HG02973 (cell line): Measurements from ENCODE around the gene MFAP3L.
"Not testable (repeated sequence)": the region's sequence is repeated elsewhere in the genome, so short reads cannot be mapped to it uniquely, and the experiment has no call there.

ENCODE experiments used
- ATAC-seq: cut with Tn5 transposase; IDR thresholded peaks from one replicate; pipeline ENCODE4 v1.9.1; 2021; ENCODE audit warnings: moderate library complexity; ENCODE audit not compliant: unreplicated experiment

MFAP3L gene

GRCh38 chr4:170026253-170027021, at the start of gene MFAP3L:
TSS of gene MFAP3L (minus strand) at chr4:170026395. CDS start at chr4:170005877, 20,518 bp downstream.
- ATAC-seq, result peak; percentile 87

- ATAC-seq, result no peak
Measured at GRCh38 chr4:170071196-170071595, 45.0 kb upstream of the MFAP3L start.

- ATAC-seq, result no peak
Measured at GRCh38 chr4:170068438-170069128, 42.4 kb upstream of the MFAP3L start.

- no peak for ATAC-seq
Measured at GRCh38 chr4:170059421-170059820, 33.2 kb upstream of the MFAP3L start.

- ATAC-seq, result no peak
Measured at GRCh38 chr4:170058826-170059225, 32.6 kb upstream of the MFAP3L start.

- ATAC-seq, result no peak
Measured at GRCh38 chr4:170057866-170058265, 31.7 kb upstream of the MFAP3L start.

- no peak for ATAC-seq
Measured at GRCh38 chr4:170052919-170053318, 26.7 kb upstream of the MFAP3L start.

GRCh38 chr4:170051402-170051801, 25.2 kb upstream of the MFAP3L start:
- ATAC-seq, result no peak

- ATAC-seq, result no peak
Measured at GRCh38 chr4:170049766-170050165, 23.6 kb upstream of the MFAP3L start.

- peak; percentile 54 for ATAC-seq
Measured at GRCh38 chr4:170047771-170048354, 21.7 kb upstream of the MFAP3L start.

GRCh38 chr4:170046156-170046555, 20.0 kb upstream of the MFAP3L start:
- ATAC-seq, result not testable (repeated sequence)

- no peak for ATAC-seq
Measured at GRCh38 chr4:170040031-170040680, 14.0 kb upstream of the MFAP3L start.

GRCh38 chr4:170038769-170039168, 12.6 kb upstream of the MFAP3L start:
- no peak for ATAC-seq

- no peak for ATAC-seq
Measured at GRCh38 chr4:170038232-170038631, 12.0 kb upstream of the MFAP3L start.

- ATAC-seq, result no peak
Measured at GRCh38 chr4:170037481-170037880, 11.3 kb upstream of the MFAP3L start.

- ATAC-seq, result no peak
Measured at GRCh38 chr4:170035845-170036244, 9.7 kb upstream of the MFAP3L start.

- ATAC-seq, result no peak
Measured at GRCh38 chr4:170035231-170035630, 9.0 kb upstream of the MFAP3L start.

- no peak for ATAC-seq
Measured at GRCh38 chr4:170033999-170034398, 7.8 kb upstream of the MFAP3L start.

- ATAC-seq, result no peak
Measured at GRCh38 chr4:170030121-170030520, 3.9 kb upstream of the MFAP3L start.

- peak; percentile 71 for ATAC-seq
Measured at GRCh38 chr4:170027181-170027829, 1.1 kb upstream of the MFAP3L start.
